GM18870 (cell line): ENCODE measurements around the gene NUDT14.

Source experiments
- ATAC-seq: cut with Tn5 transposase; IDR thresholded peaks from one replicate; pipeline ENCODE4 v1.9.1; 2021; ENCODE audit warnings: moderate library complexity; ENCODE audit not compliant: unreplicated experiment

The NUDT14 gene

DNA sequence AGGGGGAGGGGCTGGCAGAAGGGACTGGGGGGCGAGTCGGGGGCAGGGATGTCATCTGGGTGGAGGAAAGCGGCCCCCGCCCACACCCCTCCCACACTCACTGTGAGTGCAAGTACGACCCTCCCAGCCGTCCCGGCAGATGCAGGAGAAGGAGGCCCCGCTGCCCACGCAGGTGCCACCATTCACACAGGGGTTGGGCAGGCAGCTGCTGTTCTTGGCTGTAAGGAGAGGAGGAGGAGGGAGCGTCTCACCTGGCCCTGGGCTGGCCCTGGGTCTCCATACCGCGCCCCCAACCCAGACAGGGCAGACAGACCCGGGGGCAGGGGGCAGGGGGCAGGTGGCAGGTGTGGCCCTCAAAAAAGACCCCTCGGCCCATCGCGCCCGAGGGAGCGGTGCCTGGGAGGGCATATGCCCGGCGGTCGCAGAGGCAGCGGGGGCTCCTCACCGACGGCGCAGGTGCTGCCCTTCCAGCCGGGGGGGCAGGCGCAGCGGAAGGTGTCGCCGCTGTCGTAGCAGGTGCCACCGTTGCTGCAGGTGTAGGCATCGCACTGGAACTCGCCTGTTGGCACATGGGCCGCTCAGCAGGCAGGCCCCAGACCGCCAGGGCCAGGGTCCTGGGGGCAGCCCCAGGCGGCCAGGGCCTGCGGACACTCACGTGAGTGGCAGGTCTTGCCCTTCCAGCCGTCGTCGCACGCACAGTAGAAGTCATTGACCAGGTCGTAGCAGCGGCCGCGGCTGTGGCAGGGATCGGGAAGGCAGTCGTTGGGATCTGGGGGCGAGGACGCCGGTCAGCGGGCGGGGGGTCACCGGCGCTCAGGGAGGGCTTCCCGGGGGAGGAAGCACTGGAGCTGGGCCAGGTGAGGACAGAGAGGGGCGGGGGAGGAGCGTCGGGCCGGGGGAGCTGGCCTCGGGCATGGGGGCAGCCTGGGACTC is 33.2 kb downstream of the NUDT14 start:
- ATAC-seq: no peak

DNA sequence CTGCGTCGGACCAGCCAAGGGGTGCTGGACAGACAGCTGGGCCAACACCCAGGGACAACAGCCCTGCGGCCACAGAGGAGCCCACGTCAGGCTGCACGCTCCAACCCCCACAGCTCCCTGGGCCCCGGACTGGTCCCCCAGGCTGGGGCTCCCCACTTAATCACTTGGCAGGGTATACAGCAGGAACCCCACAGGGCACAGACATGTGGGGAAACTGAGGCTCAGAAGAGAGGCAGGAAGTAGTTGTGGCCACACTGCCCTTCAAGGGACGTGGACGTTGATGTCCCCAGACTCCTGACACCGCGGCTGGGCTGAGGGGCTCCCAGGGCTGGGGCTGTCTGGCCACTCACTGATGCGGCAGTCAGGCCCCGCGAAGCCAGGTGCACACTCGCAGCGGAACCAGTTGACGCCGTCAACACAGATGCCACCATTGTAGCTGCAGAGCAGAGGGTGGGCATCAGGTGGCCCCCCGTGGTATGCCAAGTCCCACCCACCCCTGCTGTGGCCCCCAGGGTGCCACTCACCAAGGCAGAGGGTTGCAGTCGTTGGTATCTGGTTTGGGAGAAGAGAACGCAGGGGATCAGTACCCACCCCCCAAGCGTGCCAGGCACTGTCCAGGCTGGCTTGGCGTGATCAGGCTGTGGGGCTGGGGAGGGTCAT is 34.0 kb downstream of the NUDT14 start:
- ATAC-seq: no peak

DNA sequence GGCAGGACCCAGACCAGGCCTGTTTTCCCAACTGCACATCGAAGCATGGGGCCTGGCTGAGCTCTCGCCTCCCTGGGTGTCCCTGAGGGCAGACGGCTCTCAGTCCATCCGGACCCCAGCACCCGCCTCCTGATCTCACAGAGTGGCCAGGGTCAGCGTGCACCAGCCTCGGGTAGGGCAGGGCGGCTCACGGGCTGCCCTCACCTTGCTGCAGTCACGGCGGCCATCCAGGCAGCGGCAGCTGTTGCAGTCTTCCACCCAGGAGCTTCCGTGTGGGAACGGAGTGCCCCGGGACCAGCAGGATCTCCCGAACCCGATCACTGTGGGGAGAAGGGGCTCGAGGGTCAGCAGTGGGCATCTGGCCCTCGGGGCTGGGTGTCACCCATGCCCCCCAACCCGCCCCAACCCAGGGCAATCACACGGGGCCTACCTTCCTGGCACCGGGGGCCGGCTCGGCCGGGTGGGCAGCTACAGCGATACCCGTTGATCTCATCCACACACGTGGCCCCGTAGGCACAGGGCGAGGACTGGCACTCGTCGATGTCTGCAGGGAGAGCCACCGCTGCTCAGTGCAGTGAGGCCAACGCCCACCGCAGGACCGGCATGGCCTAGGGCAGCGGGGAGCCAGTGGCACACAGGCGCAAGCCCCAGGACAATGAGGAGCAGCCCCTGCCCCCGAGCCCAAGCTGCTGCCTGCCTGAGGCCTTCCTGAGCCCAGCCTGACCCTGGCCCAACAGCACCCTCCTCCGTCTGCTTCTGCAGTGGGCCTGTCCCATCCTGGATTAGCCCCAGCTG is 34.7 kb downstream of the NUDT14 start:
- no peak for ATAC-seq

DNA sequence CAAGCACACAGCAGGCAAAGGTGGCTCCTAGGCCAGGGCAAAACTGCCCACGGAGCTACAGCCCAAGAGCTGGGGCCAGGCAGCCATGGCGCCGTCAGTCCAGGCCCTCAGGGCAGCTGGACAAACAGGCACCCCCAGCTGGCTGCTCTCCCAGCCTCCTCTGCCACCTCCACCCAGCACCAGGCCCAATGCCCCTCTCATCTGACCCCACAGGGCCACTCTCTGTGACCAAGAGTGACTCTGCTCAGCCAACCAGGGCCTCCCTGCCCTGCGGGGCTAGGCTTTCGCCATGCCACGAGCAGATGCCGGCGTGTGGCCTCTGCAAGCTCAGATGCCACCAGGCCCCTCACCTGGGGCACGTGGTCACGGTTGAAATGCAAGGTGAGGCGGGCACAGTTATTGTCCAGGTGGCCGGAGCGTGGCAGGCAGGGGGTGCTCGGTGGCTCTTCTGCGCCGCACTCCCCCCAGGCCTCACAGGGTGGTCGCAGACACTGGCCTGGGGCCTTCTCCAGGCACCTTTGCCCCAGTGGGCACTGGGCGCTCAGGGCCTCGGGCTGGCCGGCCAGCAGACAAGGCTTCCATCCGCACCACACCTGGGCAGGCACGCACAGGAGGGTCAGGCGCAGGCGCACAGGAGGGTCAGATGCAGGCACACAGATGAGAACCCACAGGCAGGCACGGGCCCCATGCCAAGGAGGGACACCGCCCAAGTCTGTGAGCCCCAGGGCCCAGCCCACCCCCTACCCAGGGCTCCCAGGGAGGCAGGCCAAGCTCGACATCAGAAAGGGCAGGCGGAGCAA is 35.5 kb downstream of the NUDT14 start:
- no peak for ATAC-seq

DNA sequence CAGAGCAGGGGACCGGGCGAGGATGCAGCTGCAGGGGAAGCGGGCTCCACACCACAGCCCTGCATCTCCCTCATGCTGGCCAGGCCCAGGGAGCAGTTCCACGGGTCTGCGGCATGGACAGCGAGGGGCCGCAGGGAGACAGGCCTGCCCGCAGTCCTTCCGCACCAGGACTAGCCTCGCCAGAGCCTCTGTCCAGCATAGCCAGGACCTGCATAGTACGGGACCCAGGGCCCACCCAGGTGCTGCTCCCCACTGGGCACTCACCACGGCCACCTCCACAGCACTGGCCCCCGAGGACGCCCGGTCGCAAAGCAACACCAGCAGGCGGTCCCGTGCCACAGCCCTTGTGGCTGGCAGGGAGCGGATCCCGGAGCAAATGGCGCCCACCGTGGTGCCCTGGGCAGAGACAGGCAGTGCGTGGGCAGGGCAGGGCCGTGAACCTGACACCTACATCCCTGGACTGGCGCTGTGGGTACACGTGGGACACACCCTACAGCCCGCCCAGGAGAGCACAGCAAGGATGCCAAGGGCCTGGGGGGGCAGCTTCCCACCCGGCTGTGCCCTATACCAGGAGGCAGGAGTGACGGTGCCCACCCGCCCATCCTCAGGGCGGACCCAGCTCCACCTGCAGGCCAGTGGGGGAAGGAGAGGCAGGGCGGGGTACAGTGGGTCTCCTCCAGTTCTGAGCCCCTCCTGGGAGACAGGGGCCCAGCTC is 36.3 kb downstream of the NUDT14 start:
- no peak for ATAC-seq

DNA sequence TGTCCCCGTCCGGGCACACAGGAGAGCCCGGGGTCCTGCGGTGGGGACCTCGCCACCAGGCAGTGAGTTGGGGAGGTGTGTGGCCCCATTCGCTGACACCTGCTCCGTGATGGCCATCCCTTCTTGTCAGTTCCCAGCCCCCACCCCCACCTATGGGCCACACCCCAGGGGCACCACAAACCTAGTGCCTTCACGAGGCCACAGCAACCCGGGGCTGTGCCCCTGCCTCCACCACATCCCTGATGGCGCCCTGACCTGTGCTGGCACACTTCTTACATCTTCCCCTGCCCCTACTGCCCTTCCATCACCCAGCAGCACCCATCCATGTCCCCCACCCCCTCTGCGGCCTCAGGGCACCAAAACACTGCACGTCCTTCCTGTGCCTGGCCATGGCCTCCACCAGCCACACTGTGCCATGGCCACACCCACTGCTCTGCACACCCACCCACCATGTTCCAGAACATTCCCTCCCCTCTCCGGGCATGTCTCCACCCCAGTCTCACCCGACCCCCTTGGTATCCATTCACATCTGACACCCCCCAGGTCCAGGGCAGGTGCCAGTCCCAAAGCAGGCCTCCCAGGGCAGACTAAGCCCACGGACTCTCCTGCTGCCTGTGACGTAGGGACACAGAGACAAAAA is 37.0 kb downstream of the NUDT14 start:
- no peak for ATAC-seq

DNA sequence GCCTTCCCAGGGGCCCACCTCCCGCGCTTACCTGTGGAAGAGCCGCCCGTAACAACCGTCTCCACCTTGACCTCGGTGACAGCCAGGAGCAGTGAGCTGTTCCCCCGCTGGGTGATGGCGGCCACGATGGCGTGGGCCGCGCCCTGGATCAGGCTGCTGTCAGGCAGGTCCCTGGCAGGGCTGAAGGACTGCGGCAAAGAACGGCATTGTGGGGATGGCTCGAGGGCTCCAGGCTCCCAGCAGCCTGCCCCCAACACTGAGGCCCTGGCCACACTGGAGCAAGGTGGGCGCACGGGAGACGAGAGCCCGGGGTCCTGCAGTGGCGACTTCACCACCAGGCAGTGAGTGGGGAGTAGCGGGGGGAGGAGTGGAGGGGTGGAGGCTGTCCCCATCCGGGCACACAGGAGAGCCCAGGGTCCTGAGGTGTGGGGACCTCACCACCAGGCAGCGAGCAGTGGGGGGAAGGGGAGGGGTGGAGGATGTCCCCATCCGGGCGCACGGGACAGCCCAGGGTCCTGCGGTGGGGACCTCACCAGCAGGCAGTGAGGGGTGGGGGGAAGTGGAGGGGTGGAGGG is 37.6 kb downstream of the NUDT14 start:
- ATAC-seq: no peak

DNA sequence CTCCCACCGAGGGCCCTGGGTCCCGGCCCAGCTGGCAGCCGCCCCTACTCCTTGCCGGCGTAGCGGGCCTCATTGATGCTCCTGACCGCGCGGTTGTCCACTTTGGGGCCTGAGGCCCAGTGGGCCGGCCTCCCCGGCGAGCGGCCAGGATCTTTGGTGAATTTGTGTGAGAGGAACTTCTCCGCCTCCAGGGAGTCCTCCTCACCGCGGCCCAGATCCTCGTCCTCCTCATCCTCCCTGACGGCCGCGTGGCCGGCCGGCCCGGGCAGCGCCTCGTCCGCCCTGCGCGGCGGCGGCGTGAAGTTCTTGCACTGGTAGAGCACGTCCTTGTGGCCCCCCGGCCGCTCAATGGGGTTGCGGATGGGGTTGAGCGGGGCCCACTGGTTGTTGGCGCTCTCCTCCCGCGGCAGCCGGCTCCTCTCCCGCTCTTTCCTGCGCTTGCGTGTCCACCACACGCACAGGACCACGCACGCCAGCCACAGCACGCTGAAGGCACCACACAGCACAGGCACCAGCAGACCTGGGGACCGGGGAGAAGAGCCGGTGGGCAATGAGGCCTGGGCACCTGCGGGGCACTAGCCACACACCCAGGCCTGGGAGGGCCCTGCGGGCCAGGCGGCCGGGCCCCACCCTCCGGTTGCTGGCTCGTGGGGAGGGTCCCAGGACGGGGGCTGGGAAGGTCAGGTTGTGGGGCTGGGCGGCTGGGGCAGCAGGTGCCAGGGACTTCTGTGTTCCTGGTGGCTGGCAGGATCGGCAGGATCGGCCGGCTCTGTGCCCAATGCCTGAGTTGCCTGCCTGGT is 38.3 kb downstream of the NUDT14 start:
- no peak for ATAC-seq

DNA sequence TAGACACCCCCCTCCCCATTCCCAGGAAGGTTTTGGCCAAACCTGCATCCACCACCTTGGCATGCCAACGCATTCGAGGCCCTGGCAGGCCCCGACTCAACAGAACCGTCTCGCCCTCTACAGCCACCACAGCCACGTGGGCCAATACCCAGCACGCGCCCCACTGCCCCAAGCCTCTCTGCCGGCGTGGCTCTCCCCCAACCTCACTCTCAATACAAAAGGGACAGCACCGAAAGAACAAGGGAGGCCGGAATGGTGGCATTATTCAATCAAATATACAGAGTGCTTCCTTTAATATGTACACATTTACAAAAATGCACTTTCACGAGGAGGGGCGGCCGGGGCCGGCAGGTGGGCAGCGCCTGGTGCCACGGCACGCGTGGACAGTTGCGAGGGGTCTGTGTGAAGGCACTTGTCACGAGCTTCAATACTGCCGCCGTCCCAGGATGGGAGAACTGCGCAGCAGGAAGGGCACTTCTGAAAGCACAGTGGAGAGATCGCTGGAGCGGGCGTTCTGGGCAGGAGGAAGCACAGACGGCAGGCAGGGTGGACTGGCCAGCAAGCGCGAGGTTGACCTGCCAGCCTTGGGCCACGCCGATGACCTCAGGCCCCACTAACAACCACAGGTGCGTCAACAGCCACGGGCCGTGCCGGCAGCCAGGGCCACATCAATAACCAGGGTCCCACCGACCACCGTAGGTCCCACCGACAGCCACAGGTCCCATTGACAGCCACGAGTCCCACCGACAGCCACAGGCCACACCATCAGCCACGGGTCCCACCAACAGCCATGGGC is 39.4 kb downstream of the NUDT14 start:
- no peak for ATAC-seq

DNA sequence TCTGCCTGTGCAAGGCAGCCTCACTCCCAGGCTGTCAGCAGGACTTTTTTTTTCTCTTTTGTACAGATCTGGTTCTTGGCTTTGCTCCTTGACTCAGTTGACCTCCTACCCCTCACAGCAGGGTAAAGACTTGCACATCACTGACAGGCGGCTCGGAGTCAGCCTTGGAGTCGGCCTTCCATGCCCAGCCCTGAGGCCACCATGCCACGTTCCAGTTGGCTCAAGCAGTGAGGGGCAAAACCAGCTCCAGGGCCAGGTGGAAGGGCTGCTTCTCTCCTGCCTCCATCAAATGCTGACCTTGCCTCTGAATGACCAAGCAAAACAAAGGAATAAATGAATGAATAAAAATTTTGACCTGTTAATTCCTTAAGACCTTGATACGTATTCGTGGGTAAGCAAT is 40.1 kb downstream of the NUDT14 start:
- no peak for ATAC-seq

DNA sequence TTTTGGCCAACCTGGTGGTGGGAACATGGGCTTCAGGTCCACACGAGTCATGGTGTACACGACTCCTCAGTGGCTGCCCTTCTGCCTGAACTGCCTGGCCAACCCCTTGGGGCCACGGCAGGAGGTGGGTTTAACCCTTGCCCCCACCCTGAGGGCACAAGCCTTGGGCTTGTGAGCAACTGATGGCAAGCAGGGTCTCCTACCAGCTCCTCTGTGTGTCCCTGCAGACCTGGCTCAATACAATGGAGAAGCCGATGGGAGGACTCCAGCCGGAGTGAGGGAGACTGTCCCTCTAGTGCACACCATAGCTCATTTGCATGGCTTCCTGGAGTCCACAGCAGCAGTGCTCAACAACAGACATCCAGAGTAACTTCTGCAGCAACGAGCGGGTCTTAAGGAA is 40.5 kb downstream of the NUDT14 start:
- no peak for ATAC-seq

DNA sequence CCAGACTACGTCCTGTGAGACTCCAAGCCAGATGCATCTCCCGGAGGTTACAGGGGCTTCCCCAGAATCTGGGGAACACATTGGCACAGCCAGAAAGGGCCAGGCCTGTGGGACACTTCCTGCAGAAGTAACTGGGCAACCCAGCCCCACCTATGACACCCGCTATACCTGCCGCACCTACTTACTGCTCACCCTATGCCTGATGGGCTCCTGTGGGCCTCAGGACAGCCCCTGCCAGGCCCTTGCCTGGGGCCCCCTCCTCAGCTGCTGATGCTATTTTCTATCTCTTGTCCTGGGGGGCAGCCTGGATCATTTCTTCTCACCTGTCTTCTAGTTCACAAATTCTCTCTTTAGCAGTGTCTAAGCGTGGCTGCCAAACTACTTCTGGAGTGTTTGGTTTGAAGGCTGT is 41.3 kb downstream of the NUDT14 start:
- no peak for ATAC-seq

DNA sequence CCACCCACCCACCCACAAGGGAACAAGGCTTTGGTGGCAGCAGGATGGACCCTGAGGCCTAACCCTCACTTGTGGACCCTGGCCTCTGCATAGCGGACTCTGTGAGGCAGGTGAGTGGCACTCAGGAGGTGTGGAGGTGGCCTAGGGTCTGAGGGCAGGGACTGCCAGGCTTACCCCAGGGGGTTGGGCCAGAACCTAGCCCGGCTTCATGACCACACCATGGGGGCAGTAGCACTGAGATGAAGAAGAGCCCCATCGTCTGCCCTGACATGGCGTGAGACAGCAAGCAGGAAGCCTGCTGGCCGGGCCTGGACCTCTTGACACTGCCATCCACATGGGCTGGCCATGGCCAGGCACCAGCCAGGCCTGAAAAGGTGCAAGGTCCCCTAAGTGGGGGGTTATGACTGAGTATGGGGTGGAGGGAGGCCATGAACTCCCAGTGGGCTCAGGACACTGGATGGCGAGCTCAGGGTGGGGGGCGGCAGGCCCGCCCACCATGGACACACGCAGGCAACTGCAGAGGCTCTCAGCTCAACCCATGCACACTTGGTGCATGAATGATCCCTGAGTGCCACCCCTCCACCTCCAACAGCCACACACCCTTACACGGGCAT is 41.8 kb downstream of the NUDT14 start:
- ATAC-seq: no peak

DNA sequence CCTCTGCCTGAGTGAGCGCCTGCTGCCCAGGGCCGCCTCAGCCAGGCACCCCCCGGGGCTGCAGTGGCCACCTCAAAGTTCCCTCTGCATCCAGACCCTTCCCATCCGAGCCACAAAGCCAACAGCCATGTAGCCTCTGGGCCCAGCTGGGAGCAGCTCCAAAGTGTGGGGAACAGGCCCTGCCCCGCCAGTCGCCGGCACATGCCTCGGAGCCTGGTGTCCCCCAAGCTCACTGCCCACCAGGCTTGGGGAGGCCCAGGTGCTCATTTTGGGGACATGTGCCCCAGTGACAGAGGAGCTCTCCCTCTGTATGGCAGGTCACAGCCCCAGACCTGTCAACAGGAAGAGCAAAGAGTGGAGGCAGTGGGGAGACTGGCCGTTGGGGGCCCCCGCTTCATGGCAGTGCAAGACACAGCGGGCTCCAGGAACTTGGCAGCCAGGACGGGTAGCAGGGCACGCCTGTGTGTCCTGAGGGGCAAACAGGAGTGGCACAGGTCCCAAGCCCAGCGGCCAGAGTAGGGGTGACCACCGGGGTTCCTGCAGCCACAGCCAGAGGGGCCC is 42.5 kb downstream of the NUDT14 start:
- ATAC-seq: no peak

DNA sequence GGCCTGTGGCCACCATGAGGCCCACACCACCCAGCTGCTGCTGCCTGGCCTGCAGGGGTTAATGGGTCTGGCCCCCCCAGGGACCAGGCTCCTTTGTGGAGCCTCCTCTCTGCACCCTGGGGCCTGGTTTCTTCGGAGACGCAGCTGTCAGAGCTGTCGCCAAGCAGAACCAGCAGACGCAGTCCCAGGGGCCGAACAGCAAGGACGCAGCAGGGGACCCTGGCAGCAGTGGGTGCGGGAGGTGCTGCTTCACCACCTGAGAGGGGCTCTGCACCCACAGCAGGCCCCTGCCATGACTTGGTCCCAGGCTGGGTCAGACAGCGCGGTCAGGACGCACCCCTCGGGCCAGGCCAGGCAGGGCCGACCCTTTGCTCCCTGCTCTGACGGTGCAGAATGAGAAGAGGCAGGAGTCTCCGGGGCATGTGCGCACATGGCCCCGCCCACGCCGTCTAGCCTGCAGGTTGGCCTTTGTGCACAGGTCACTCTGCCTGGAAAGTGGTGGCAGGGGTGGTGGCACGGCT is 43.0 kb downstream of the NUDT14 start:
- ATAC-seq: no peak

DNA sequence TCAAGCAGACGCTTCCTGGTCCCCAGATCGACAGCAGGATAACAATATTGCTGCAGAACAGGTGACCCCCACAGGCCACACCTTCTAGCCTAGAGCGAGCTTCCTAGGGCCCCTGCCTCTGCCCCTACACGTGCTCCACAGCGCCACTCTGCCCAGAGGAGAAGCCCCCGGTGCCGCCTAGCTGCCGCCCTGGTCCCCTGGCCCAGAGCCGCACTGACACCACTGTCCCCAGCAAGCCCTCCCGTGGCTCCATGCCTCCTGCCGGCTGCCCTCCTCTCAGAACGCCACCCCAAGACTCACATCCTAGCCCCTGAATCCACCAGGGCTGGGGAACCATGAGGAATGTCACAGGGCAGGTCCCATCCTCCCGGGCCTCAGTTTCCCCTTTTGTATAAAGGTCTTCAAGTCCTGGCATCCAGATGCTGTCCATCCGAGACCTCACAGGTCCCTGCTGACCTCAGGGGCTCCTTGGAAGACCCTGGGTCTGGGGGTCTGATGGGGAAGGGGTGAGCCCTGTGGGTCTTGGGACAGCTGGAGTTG is 43.6 kb downstream of the NUDT14 start:
- ATAC-seq: no peak
